ENCODE results near the gene FOXP1. TPM values are rescaled to one million over a fixed set of nuclear protein-coding genes. Genes with fewer than 3 reads are reported as not detected.

Gene FOXP1
- total and polyA plus RNA-seq, 9 of the 15 experiments (the other 6 are each of a cell fraction or from before 2014, with no cell fraction given) = 7.7 to 34.5 (median 13.7) TPM

DNA sequence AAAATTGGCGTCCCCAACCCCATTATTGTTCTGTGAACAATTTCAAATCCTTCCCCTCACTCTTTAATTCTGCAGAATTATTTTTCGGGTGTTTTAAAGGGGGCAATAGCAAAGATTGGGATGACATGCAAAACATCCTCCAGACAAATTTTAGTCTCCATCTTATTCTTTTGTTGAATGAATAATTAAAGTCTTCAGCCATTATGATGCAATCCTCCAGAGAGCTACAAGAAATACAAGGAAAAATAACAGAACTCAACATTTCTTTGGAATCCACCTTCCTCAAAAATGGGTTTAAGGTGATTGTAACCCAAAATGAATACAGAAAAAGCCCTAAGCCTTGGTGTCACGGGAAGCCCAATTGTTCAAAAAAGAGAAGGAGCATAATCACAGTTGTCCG is 49.9 kb downstream of the FOXP1 start:
- Histone ChIP-seq H3K4me3 (no peak overlapping the region), H3K27me3 (ENCODE audit: control insufficient read depth in 2 of 2, insufficient read depth in 2 of 2, low read length in 2 of 2) (no peaks in the 10 kb centered on the region), H3K79me2 (ENCODE audit: control insufficient read depth, insufficient read depth, low read length) (no peaks in the 10 kb centered on the region), H3K9ac (ENCODE audit: insufficient read depth in 1 of 2, low read depth in 2 of 2, low read length in 2 of 2) (no peak overlapping the region), H3K36me3 (ENCODE audit: control insufficient read depth, insufficient read depth, low read length) (no peaks in the 10 kb centered on the region), H2AFZ (ENCODE audit: low read depth, low read length) (no peak overlapping the region), H3K9me1 (ENCODE audit: control insufficient read depth, insufficient read depth, low read length) (no peaks in the 10 kb centered on the region), H3K9me3 (replicated peaks; ENCODE audit: control insufficient read depth, insufficient read depth, low read depth, low read length) (no peaks in the 10 kb centered on the region), H3K4me2 (ENCODE audit: insufficient read depth, low read length) (no peak overlapping the region), H3K27ac (ENCODE audit: extremely low read depth, low read depth, low read length) (no peak overlapping the region), H3K4me1 (replicated peaks in 1 of 2; ENCODE audit: control insufficient read depth in 2 of 2, insufficient read depth in 2 of 2, low read length in 2 of 2) (peaks cover 0 to 9% of the 10 kb centered on the region in 2 experiments; a peak in 3 of 5 replicates), H4K20me1 (replicated peaks; ENCODE audit: control insufficient read depth, insufficient read depth, low read length) (no peaks in the 10 kb centered on the region)
- no TSS peak for BruUV-seq (replicated peaks)
- intact Hi-C loops (cut with micrococcal nuclease) (no loop called here), in situ Hi-C loops (cut with MboI) (no loop called here)
- 72% methylated on average over 4 of the region's 4 CpGs for WGBS (ENCODE audit: insufficient coverage, low coverage, missing lambda C conversion rate)
- DNase-seq (ENCODE audit: extremely low read depth in 1 of 4, low spot score in 3 of 4) (no peak), FAIRE-seq (no peak), ATAC-seq (no peak)
- no peak for TF ChIP-seq CEBPG (CRISPR knock-in tag; IDR thresholded peaks at IDR 0.05)
- TF ChIP-seq CEBPG (tag; conservative IDR thresholded peaks at IDR 0.05 in 1 of 2, IDR thresholded peaks at IDR 0.05 in 1 of 2) = peak in 1 of 2 experiments; percentile 70; a peak in 2 of 4 replicates
- TF ChIP-seq, protein P1, sequence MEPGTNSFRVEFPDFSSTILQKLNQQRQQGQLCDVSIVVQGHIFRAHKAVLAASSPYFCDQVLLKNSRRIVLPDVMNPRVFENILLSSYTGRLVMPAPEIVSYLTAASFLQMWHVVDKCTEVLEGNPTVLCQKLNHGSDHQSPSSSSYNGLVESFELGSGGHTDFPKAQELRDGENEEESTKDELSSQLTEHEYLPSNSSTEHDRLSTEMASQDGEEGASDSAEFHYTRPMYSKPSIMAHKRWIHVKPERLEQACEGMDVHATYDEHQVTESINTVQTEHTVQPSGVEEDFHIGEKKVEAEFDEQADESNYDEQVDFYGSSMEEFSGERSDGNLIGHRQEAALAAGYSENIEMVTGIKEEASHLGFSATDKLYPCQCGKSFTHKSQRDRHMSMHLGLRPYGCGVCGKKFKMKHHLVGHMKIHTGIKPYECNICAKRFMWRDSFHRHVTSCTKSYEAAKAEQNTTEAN (CRISPR knock-in tag; IDR thresholded peaks at IDR 0.05) = no peak
- TF ChIP-seq, protein P2, sequence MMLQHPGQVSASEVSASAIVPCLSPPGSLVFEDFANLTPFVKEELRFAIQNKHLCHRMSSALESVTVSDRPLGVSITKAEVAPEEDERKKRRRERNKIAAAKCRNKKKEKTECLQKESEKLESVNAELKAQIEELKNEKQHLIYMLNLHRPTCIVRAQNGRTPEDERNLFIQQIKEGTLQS (IDR thresholded peaks at IDR 0.05) = peak; percentile 16; the same call in 1 of the 2 replicates
- TF ChIP-seq, protein P2 (CRISPR knock-in tag; conservative IDR thresholded peaks at IDR 0.05) = no peak
- POLR2A ChIA-PET = no interaction called here
- CTCF ChIA-PET (ENCODE audit: low intra/inter-chr PET ratio) = no interaction called here
